ENCODE measurements around the gene PISD.

Gene PISD

GRCh38 chr22:31652088-31652487, 9.9 kb downstream of the PISD start:
- H3K27ac ChIP-seq, result peak overlapping the region; percentile 79
- POLR2A ChIA-PET (ENCODE audit: low non-redundant PET), result no interaction called here
- CTCF ChIA-PET, result no interaction called here
- DNase-seq (ENCODE audit: low spot score), result no peak
- TF ChIP-seq, protein P1, sequence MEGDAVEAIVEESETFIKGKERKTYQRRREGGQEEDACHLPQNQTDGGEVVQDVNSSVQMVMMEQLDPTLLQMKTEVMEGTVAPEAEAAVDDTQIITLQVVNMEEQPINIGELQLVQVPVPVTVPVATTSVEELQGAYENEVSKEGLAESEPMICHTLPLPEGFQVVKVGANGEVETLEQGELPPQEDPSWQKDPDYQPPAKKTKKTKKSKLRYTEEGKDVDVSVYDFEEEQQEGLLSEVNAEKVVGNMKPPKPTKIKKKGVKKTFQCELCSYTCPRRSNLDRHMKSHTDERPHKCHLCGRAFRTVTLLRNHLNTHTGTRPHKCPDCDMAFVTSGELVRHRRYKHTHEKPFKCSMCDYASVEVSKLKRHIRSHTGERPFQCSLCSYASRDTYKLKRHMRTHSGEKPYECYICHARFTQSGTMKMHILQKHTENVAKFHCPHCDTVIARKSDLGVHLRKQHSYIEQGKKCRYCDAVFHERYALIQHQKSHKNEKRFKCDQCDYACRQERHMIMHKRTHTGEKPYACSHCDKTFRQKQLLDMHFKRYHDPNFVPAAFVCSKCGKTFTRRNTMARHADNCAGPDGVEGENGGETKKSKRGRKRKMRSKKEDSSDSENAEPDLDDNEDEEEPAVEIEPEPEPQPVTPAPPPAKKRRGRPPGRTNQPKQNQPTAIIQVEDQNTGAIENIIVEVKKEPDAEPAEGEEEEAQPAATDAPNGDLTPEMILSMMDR (conservative IDR thresholded peaks at IDR 0.05; ENCODE audit: low read depth), result no peak

DNA sequence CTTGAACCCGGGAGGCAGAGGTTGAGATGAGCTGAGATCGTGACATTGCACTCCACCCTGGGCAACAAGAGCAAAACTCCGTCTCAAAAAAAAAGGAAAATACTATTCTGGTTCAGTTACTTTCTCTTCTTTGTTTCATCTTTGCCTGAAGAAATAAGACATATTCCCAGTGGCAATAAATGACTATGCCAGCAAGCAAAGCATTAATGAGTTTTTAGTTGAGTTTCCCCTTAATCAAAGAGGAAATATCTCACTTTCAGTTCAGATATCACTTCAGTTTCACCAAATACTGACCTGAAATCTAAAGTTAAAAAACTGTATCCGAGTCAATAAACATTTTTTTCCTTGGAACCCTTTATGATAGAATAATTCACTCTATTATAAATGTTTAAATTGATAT, 10.4 kb downstream of the PISD start:
- DNase-seq (ENCODE audit: low spot score), result no peak
- TF ChIP-seq, protein P1 (conservative IDR thresholded peaks at IDR 0.05; ENCODE audit: low read depth), result no peak
- ChIA-PET POLR2A (ENCODE audit: low non-redundant PET) (no interaction called here), CTCF (no interaction called here)
- H3K27ac ChIP-seq, result peak overlapping the region; percentile 79

GRCh38 chr22:31650391-31650790, 11.6 kb downstream of the PISD start:
- ChIA-PET POLR2A (ENCODE audit: low non-redundant PET) (no interaction called here), CTCF (no interaction called here)
- DNase-seq (ENCODE audit: low spot score), result no peak
- H3K27ac ChIP-seq, result peak overlapping the region; percentile 85
- TF ChIP-seq, protein P1 (conservative IDR thresholded peaks at IDR 0.05; ENCODE audit: low read depth), result no peak

DNA sequence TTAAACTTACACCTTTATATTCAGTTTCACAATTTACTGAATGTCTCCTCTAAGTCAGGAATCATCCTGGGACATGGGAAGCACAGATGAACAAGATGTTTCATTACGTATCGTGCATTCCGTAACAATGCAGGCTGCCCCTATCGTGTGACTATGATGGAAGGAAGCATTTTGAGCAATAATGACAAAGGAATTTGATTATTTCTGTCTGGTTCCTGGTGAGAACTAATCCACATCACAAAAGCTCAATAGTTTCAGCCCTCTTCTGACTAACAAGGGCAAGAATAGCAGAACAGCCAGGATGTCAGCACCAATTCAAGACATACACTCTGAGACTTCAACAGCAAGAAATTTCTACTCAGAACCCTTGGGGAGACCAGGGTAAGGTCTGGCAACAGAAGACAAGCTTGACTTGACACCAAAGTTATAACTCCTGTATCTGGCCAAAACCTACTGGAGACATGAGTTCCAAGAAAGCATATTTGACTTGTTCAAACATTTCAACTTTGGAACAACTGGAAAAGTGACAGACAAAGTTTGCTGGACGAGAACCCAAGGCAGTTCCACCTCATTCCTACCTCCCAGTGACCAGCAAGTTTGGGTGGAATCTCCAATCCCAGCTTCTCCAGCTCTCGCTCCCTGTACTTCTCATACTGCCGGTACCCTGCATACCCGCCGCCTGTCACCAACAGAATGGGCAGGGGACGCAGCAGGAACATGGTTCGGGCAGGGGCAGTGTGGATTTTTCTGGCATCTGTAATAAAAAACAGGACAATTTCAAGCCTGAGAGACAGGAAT, 14.3 kb downstream of the PISD start:
- H3K27ac ChIP-seq, result peak overlapping the region; percentile 85
- TF ChIP-seq, protein P1 (conservative IDR thresholded peaks at IDR 0.05; ENCODE audit: low read depth), result no peak
- CTCF ChIA-PET, result no interaction called here
- no peak for DNase-seq (ENCODE audit: low spot score)
- POLR2A ChIA-PET (ENCODE audit: low non-redundant PET), result no interaction called here

- ChIA-PET POLR2A (ENCODE audit: low non-redundant PET) (no interaction called here), CTCF (interaction anchor here (0.6 kb wide), 1 partner anchor 188 kb away, joined by 4 read pairs; no protein-coding TSS in a partner anchor)
- DNase-seq (ENCODE audit: low spot score), result no peak
- H3K27ac ChIP-seq, result no peak overlapping the region
- TF ChIP-seq, protein P1 (conservative IDR thresholded peaks at IDR 0.05; ENCODE audit: low read depth), result no peak
Observed at GRCh38 chr22:31647066-31647465, 14.9 kb downstream of the PISD start.

- DNase-seq (ENCODE audit: low spot score), result peak; percentile 88
- CTCF ChIA-PET, result interaction anchor here (0.6 kb wide), 1 partner anchor 188 kb away, joined by 4 read pairs; no protein-coding TSS in a partner anchor
- POLR2A ChIA-PET (ENCODE audit: low non-redundant PET), result no interaction called here
- TF ChIP-seq, protein P1 (conservative IDR thresholded peaks at IDR 0.05; ENCODE audit: low read depth), result no peak
- peak overlapping the region; percentile 83 for H3K27ac ChIP-seq
Observed at GRCh38 chr22:31646186-31647019, 15.6 kb downstream of the PISD start.
